ENCODE results near the gene CELF2.

CELF2 gene

DNA sequence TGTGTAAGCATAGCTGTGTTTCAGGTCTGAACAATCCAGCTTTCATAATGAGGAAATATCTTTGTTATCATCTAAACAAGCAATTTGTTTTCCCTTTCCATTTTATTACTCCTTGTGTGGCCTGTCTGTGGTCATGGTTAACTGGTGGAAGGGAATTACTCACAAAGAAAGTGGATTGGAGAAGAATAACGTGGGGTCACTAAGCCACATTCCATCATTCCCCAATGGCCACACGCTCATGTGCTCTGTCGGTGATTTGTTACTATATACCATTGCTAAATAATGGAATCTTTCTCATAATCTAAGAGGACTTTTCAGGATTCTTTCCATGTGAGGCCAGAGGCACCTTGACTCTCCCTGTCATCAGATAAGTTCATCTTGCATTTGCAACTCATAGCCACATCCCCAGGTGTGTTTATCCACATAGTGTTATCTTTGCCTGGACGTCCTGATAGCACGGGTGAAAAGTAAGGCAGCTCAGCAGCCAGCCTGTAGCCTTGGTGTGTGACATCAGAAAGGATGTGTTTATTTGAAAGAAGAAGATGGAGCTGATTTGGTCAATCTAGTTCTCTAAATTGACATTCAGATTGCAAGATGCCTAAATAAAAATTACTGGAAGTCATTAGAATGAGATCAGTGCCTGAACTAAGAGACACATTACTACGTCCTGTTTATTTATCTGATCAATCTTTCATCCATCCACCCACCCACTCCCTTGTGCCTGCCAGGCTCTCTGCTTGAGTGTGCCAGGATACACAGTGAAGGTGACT is 128.9 kb downstream of the CELF2 start:
- no peak overlapping the region for H3K4me3 ChIP-seq (ENCODE audit: low read depth, low read length)
- no peak for DNase-seq (ENCODE audit: low read depth)

DNA sequence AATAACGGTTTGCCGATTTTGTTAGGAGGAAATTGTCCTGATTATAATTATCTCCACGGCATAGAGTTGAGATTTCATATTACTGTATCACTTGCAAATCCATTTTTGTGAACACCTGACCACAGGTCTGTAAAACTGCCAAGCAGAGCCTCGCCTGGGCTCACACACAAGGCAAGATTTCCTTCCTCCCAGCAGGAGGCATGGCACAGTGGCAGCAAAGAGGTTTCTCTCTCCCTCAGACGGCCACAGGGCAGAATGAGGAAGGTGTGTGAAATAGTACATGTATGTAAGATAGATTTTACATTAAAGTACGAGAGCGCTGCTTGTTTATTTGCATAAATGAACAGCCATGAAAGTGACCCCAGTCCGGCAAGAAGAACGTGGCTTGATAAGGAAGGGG is 130.1 kb downstream of the CELF2 start:
- no peak for DNase-seq (ENCODE audit: low read depth)
- no peak overlapping the region for H3K4me3 ChIP-seq (ENCODE audit: low read depth, low read length)

DNA sequence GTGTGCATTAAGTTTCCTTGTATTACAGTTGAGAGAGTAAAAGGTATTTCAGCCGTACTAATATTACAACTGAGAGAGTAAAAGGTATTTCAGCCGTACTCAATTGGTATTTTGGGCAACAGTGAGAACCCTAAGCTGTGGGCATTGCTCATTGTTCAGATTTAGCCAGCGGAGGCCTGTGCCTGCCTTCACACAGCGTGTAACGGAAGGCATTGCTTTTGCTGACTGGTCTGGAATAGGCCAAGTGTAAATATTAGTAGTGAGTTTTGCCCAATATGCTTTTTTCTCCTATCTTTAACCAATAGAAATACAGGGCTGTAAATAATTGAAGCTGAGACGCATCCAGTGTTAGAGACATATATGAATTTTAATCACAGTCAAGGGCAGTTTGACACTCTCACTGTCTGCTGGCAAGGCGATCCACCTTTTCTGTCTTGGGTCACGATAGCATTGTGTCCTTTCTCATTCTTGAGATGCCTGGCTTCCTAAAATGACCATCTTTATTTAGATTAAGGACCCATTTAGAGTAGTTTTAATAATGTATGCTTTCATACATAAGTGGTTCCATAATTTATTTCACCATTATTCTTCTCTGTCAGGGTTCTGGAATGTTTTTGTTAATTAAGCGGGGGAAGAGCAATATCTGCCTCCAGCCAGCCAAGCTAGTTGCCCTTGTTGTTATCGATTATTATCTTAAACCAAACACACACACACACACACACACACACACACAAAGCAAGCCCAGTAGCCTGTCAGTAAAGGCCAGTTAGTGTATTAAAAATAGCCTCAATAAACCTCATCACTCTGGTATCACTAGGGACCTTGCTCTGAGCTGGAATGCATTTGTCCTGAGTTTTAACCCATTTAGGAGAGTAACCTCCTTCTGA is 130.7 kb downstream of the CELF2 start:
- DNase-seq (ENCODE audit: low read depth), result no peak
- H3K4me3 ChIP-seq (ENCODE audit: low read depth, low read length), result no peak overlapping the region

DNA sequence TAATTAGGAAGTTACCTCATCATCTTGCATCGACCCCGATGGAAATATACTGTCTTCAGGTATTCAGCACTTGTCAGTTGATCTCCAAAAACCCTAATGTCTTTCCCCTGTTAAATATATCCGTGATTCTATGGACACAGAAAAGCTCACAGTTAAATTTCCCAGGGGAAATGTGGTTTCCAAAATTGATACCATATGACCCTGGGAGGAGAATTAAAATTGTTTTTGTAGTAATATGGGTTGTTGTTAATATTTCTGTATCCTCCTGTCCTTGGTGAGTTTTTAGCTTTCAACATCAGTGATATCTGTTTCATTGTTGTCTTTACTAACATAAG is 132.1 kb downstream of the CELF2 start:
- DNase-seq (ENCODE audit: low read depth), result no peak
- no peak overlapping the region for H3K4me3 ChIP-seq (ENCODE audit: low read depth, low read length)

DNA sequence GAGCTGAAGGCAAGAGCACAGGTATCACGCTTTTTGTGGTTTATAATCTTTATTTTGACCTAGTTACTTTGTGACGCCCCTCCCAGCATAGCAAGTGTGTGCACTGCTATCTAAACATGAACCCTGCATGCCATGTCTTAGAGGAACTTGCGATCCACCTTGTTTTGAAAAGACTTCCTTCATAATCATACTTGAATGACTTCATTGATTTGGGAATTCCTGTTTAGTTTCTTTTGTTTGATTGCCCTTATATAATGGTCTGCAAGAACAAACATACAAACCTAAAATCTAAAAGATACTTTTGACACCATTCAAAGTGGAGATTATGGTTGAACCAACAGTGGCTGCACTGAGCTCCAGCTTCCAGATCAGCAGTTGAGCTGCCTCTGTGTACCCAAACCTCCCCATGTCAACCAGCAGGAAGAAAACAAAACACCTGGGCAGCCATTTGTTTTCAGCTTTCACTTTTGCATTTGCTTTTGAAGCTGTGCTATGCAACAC is 132.6 kb downstream of the CELF2 start:
- DNase-seq (ENCODE audit: low read depth), result no peak
- H3K4me3 ChIP-seq (ENCODE audit: low read depth, low read length), result no peak overlapping the region

DNA sequence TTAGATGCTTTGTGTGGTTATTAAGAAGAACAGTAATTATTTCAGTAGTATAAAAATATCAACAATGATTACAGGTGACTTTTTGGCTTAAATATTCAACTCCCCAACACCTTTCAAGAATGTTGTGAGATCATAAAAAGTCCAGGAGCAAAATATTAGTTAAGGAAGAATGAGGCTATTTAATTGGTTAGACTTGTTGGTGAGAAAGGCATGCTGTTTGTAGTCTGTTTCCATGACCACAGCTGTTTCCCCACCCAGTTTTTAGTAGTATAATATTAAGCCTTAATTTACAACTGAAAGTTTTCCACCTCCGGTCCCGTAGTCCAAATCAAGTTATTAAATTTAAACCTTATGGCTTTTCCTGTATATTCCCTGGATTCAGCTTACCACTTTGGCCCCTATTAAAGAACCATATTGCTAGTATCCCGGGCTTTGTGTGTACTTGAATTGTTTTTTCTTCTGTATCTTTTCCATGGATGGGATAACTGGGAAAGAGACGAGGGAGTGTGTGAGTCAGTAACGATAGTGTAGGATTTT is 133.3 kb downstream of the CELF2 start:
- DNase-seq (ENCODE audit: low read depth), result no peak

DNA sequence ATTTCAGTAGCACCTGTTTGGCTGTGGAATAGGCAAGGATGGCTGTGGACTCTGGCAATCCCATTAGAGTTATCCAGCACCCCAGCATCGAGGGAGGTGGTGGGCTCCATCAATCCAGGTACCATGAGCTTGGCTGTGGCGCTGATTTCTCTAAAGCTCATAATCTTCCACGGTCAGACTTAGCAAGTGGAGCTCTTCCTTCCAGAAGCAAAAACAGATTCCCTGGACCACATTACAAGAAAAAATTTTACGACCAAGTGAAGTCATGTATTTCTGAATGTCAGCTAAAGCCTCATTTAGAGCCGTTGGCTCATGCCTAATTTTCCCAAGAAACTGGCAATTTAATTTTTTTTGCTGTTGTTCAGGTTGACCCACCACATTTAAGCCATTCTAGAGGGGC is 135.1 kb downstream of the CELF2 start:
- no peak for DNase-seq (ENCODE audit: low read depth)
- H3K4me3 ChIP-seq (ENCODE audit: low read depth, low read length), result no peak overlapping the region

More for the DNA sequence above, 133.3 kb downstream of the CELF2 start:
- no peak overlapping the region for H3K4me3 ChIP-seq (ENCODE audit: low read depth, low read length)

DNA sequence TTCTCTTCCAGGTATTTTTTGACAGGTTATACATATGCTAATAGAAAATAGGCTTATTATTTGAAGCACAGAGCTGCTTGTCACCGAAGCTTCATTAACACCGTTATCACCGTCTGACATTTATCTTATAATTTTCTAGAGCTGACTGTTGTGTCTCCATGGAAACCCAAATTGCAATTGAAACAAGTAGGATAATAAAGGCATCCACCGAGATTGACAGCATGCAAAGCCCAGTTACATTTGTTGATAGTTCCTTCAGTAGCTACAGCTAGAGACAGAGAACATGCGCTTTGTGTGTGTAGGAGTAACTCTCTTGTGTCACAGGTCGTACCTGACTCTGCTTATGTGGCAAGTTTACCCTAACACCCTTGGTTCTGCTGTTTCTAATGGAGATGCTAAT is 135.6 kb downstream of the CELF2 start:
- no peak for DNase-seq (ENCODE audit: low read depth)
- H3K4me3 ChIP-seq (ENCODE audit: low read depth, low read length), result no peak overlapping the region

DNA sequence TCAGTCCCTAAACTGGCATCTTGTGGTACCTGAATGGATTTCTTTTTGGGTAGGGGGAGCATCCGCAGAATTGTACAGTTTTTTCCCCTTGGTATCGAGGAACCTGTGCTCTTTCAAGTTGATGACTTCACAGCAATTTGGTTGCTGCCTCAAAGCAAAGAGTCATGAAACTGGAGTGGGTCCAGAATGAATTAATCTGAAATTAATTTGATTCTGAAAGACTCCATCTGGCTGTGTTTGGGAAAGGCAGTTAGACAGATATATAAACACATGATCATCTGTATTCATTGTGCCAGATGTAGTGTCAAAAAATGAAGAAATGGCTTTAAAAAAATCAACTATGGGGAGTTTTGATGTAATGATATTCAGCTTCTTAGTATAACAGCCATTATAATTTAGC is 136.1 kb downstream of the CELF2 start:
- no peak for DNase-seq (ENCODE audit: low read depth)

DNA sequence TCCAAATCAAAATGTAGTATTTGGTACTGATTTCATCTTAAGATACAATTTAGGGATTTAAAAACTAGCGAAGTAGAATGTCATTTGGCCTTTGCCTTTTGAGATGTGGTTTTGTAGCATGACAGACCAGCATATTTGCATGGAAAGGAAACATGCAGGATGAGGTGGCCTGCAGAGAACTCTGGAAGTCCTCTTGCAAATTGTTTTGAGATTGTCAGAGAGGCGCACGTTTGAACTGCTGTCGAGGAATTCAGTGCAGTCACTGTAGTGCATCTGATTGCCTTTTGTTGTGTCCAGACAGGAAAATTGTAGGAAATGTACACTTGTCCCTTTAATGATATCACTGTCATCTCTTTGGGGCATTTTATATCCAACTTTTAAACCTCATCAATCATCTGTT is 136.7 kb downstream of the CELF2 start:
- no peak for DNase-seq (ENCODE audit: low read depth)
- H3K4me3 ChIP-seq (ENCODE audit: low read depth, low read length), result no peak overlapping the region

More for the DNA sequence above, 136.1 kb downstream of the CELF2 start:
- no peak overlapping the region for H3K4me3 ChIP-seq (ENCODE audit: low read depth, low read length)

DNA sequence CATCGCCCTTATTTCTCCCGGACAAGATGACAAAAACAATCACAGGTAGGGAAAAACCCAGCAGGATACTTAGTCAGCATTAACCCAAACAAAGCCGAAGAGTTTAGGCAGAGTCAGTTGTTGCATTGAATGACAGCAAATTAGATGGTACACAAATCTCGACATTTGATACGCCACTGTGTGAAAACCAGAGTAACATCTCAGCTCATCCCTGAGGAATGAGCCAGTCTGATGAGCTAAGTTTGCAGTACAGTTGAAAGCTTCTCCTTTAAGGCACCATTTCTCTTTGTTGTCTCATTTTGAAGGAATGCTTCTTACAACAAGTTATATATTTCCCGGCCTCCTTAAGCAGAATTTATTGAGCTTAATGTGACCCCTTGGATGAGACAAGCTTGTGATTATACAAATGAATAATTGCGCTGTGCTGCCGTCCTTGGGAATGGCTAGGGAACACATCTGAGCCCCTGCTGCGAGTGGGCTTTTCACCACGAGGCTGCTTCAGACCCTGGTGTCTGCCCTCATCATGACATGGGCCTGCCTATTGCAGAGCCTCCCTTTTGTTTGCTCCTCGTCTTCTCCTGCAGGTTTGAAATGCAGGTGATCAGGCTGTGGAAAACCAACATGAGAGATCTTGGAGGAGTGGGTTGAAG is 137.3 kb downstream of the CELF2 start:
- no peak for DNase-seq (ENCODE audit: low read depth)

DNA sequence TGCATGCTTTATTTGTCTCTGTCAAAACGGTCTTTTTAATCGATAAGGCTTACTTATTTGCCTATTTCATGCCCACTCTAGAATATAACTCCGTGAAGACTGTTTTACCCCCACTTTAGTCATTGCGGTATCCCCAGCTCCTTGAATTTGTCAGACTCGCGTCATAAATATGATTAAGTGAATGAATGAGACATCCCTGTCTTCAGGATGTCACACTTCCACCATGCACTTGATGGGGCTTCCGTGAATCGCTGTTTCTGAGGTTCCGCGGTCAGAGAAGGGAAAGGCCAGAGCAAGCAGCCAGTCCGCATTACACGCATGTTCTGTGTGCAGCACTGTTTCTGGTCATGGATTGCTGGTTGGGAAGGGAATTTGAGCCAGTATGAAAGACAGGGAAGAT is 138.8 kb downstream of the CELF2 start:
- H3K4me3 ChIP-seq (ENCODE audit: low read depth, low read length), result no peak overlapping the region
- DNase-seq (ENCODE audit: low read depth), result no peak

More for the DNA sequence above, 137.3 kb downstream of the CELF2 start:
- H3K4me3 ChIP-seq (ENCODE audit: low read depth, low read length), result no peak overlapping the region

DNA sequence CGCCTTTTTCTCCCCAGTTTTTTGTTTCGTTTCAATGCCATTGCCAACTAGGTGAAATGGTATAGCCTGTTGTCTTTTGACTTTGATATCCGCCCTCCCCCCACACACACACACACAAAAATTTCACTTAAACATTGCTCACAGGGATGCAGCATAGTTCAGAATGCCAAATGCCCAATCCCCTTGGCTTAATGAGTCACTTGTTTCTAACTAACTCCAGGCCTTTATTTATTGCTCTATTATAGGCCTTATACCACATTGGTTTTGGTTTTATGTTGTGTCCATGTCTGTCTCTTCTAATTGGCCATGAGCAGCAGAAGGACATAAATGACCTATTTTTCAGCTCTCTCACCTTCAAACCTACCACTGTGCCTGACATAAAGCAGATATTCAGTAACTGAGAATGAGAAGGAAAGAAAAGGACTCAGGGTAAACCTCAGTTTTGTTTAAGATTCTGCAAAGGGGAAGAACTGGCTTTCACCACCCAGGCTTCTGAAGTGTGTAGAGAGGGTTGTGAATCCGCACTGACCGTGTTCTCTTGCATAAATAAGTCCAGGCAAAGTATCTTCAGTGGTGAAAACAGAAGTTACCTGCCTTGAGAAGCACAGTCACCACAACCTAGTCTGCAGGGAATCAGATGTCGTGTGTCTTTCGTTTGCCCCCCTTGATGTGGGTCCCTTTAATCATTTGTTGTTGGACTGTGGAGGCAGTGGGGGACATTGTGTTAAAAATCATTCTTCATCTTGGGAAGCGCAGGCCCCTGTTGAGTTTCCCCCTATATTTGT is 139.8 kb downstream of the CELF2 start:
- no peak overlapping the region for H3K4me3 ChIP-seq (ENCODE audit: low read depth, low read length)
- DNase-seq (ENCODE audit: low read depth), result no peak

DNA sequence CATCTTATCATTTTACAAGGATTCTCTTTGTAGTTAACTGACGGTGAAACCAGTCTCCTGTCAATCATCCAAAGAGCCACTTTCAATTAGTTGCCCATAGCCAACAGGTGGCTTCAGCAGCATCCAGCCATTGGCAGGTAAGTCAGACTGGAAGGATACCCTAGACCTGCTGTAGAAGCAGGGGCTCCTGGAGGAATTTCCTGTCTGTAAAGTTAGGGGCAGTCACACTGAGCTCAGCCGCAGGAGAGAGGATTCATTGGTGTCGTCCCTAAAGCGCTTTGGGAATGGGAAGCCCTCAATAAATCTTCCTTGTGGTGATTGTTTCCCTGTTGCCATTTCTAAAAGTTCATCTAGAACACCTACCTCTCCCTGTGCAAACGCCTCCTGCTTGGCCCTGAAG is 140.4 kb downstream of the CELF2 start:
- no peak overlapping the region for H3K4me3 ChIP-seq (ENCODE audit: low read depth, low read length)
- no peak for DNase-seq (ENCODE audit: low read depth)

DNA sequence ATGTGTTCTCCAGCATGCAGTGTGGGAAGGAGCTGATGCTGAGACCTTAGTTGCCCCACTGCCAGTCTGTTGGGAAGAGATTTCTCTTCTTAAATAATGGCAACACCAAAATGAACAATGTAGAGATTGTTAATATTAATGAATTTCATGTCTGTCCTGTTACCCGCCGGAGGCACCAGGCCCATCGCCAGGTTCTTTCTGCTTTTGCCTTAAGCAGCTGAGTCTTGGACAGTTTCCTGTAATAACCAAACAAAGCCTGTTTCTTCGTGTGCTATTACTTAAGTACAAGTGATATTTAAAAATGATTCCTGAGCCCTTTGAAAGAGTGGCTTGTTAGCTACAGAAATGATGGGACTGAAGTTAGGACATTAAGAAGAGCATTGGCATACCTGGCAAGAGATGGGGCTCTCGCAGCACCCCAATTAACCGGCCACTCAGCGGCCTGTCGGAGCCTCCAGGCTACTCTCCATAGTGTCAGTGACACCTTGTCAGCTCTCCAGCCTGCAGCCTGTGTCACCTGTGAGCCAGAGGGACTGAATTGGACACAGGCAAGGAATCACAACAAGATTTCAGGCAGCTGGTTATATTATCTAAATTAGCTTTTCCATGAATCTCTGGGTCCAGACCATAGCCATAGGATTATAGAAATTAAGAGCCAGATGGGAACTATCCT is 142.0 kb downstream of the CELF2 start:
- no peak overlapping the region for H3K4me3 ChIP-seq (ENCODE audit: low read depth, low read length)
- no peak for DNase-seq (ENCODE audit: low read depth)

DNA sequence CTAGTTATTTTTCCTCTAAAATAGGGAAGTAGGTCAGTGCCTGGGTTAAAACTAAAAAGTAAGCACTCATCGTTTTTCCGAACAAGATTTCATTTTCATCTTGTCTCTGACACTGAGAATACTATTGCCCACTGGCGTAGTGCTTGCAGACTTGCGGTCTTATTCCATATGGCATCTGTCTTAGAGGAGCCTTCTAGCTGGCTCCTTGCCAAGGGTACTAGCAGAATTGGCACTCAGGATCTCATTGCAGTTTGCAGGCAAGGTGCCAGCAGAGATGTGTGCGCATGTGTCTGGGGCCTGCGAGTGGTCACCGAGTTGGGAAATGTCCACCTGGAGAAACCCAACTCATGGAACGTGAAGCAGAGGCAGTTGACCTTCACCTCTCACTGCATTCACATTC is 143.4 kb downstream of the CELF2 start:
- H3K4me3 ChIP-seq (ENCODE audit: low read depth, low read length), result no peak overlapping the region
- DNase-seq (ENCODE audit: low read depth), result no peak

DNA sequence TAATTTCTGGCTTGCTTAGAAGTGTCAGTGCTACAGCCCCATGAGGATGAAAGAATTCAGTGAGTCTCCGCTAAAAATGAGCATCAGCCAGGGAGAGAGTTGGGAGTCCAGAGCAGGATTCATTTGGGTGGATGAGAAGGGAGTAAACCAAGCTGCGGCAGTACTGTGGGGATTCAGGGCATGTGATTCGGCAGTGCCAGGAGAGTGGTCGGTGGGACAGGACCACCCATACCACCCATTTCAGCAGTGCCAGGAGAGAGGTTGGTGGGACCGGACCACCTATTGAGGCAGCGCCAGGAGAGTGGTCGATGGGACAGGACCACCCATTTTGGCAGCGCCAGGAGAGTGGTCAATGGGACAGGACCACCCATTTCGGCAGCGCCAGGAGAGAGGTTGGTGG is 144.2 kb downstream of the CELF2 start:
- no peak for DNase-seq (ENCODE audit: low read depth)
- H3K4me3 ChIP-seq (ENCODE audit: low read depth, low read length), result no peak overlapping the region

DNA sequence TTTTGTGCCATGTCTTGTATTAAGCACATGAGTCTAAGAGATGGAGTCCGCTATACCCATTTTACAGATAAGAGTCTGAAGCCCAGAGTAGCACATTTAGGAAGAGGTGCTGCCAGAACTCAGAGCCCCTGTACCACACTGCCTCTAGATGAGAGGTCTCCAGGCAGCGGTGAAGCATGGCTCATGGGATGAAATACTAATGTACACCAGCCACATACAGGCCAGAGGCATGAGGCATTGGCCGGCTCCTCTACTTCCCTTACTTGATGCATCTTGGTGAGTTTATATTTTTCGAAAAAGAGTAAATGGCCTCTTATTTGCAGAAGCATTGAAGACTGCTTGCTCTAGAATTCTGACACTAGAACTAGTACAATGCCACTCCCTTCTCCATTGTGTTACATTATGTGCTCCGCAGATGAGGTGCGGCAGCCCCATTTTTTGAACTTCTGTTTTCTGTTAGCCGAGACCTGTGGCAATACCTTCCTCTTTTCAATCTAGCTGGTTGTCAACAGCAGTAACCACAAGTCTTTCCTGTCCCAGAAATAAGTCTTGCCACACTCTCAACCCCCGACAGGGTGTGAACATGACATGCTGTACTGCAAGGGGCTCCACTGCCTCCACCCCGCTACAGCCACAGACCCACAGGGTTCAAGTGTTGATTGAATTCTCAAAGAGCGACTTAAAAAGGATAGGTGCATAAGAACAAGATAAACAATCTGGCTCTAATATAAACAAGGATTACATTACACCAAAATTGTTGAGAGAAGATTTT is 145.3 kb downstream of the CELF2 start:
- no peak for DNase-seq (ENCODE audit: low read depth)
- H3K4me3 ChIP-seq (ENCODE audit: low read depth, low read length), result no peak overlapping the region

All from skeletal muscle cell (primary cell).